Transverse colon (tissue), 4 donors: ENCODE measurements around the gene RAB42. TPM values are rescaled to one million over a fixed set of nuclear protein-coding genes. Genes with fewer than 3 reads are reported as not detected.
"Not testable (repeated sequence)": the region's sequence is repeated elsewhere in the genome, so short reads cannot be mapped to it uniquely, and the experiment has no call there.

Experiments
- DNase-seq: peaks from one replicate; pipeline ENCODE4 v3.0.0-alpha.2; 2019
- H3K27ac ChIP-seq, 4 donors: fragments of 200-600 bp; sonication (generic); 2 replicates each; pipeline ENCODE4 v1.5.1; 2016 to 2018; ENCODE audit warnings: inconsistent platforms in 4 of 4
- H3K27me3 ChIP-seq: fragments of 200-600 bp; sonication (generic); 2 replicates; pipeline ENCODE4 v1.5.1; 2017; ENCODE audit warnings: inconsistent platforms
- H3K36me3 ChIP-seq, 4 donors: fragments of 200-600 bp; sonication (generic); 2 replicates each; pipeline ENCODE4 v1.5.1; 2017 to 2019; ENCODE audit warnings: inconsistent platforms in 4 of 4
- H3K4me1 ChIP-seq, 4 donors: fragments of 200-600 bp; sonication (generic); 2 replicates each; pipeline ENCODE4 v1.5.1; 2017 to 2020; ENCODE audit warnings: inconsistent platforms in 4 of 4
- H3K4me3 ChIP-seq, 4 donors: fragments of 200-600 bp; sonication (generic); 1 replicate in 1 of 4; 2 replicates in 3 of 4; pipeline versions ENCODE4 v1.5.1 to v1.6.1; 2017 to 2019; ENCODE audit warnings: inconsistent platforms in 4 of 4
- H3K9me3 ChIP-seq, 2 donors: fragments of 200-600 bp; sonication (generic); 2 replicates each; pipeline ENCODE4 v1.5.1; 2017 to 2019; ENCODE audit warnings: inconsistent platforms in 2 of 2
- EP300 ChIP-seq: sonication (generic); formaldehyde crosslinking; IDR thresholded peaks from one replicate; pipeline ENCODE4 v1.6.1; 2017; ENCODE audit warnings: antibody characterized with exemption, low read depth
- POLR2A ChIP-seq: fragments of 450-650 bp; IDR thresholded peaks from one replicate; pipeline ENCODE4 v1.6.1; 2016; ENCODE audit warnings: antibody characterized with exemption, mild to moderate bottlenecking, moderate library complexity
- POLR2AphosphoS5 ChIP-seq, 3 donors: sonication (generic); formaldehyde crosslinking; IDR thresholded peaks; one replicate each; pipeline ENCODE4 v1.6.1; 2016; ENCODE audit warnings: antibody characterized with exemption in 3 of 3
- WGBS, 2 donors: methylation state at CpG; one replicate each; pipeline ENCODE4 v1.1.5; 2018; ENCODE audit warnings: low coverage in 1 of 2; 5-methylcytosine and 5-hydroxymethylcytosine counted together
- in situ Hi-C, 4 donors: fragments of 200-750 bp; cut with MboI; loops; one replicate each; pipeline versions ENCODE4 v1.15.0 to v1.15.1; 2017; ENCODE audit warnings: low sequenced_read_pairs in 3 of 4, low pct_ligation_motif_present in 1 of 4, low pct_unique_long_range_greater_than_20kb in 1 of 4
- intact Hi-C: fragments of 100-400 bp; cut with DNase I; formaldehyde crosslinking; loops from one replicate; pipeline ENCODE4 v1.15.1; 2023; ENCODE audit warnings: low total_unique reads
- total RNA-seq, 4 donors: library from RNA; depleted of rRNA; stranded (reverse); fragments of >200 nt; gene quantifications; one replicate each; pipeline ENCODE4 v1.1.0, GENCODE V29; 2016
- TF ChIP-seq, protein P1 (sequence below), 5 experiments: fragments of 200-600 bp in 3 of 5; fragments of 450-650 bp in 2 of 5; sonication (generic) in 3 of 5; IDR thresholded peaks; 1 replicate in 2 of 5; 2 replicates in 3 of 5; pipeline ENCODE4 v1.5.1; 2016 to 2017; ENCODE audit warnings: antibody characterized with exemption in 5 of 5, inconsistent platforms in 3 of 5, mild to moderate bottlenecking in 2 of 5, moderate library complexity in 1 of 5

The RAB42 gene
- total RNA-seq, 4 donors from 2014 or later: 5.3 to 14.2 (median 5.6) TPM; not detected in 1

DNA sequence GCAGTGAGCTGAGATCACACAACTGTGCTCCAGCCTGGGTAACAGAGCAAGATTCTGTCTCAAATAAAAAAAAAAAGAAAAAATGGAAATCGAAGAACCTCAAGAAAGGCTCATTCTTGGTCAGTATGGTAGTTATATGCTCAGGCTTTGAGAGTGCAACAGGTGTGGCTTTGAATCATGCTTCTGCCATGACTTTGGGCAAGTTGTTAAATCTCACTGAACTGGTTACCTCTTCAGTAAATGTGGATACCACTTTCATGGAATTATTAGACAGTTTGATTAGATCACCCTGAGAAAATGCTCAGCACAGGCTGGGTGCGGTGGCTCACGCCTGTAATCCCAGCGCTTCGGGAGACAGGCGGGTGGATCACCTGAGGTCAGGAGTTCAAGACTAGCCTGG is 26.3 kb upstream of the RAB42 start:
- Histone ChIP-seq H3K36me3 (peaks cover 0 to 75% (median 30%) of the 10 kb centered on the region in 4 donors), H3K27ac (no peak overlapping the region), H3K27me3 (no peaks in the 10 kb centered on the region), H3K4me3 (no peak overlapping the region), H3K9me3 (no peaks in the 10 kb centered on the region), H3K4me1 (no peaks in the 10 kb centered on the region)
- in situ Hi-C loops (no loop called here), intact Hi-C loops (no loop called here)
- 97 to 100% methylated on average over 1 to 6 of the region's 6 CpGs for WGBS, 2 donors
- TF ChIP-seq, protein P1, sequence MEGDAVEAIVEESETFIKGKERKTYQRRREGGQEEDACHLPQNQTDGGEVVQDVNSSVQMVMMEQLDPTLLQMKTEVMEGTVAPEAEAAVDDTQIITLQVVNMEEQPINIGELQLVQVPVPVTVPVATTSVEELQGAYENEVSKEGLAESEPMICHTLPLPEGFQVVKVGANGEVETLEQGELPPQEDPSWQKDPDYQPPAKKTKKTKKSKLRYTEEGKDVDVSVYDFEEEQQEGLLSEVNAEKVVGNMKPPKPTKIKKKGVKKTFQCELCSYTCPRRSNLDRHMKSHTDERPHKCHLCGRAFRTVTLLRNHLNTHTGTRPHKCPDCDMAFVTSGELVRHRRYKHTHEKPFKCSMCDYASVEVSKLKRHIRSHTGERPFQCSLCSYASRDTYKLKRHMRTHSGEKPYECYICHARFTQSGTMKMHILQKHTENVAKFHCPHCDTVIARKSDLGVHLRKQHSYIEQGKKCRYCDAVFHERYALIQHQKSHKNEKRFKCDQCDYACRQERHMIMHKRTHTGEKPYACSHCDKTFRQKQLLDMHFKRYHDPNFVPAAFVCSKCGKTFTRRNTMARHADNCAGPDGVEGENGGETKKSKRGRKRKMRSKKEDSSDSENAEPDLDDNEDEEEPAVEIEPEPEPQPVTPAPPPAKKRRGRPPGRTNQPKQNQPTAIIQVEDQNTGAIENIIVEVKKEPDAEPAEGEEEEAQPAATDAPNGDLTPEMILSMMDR (IDR thresholded peaks at IDR 0.05): no peak
- no peak for TF ChIP-seq EP300
- no peak for TF ChIP-seq POLR2AphosphoS5 (IDR thresholded peaks at IDR 0.05)
- DNase-seq: no peak

DNA sequence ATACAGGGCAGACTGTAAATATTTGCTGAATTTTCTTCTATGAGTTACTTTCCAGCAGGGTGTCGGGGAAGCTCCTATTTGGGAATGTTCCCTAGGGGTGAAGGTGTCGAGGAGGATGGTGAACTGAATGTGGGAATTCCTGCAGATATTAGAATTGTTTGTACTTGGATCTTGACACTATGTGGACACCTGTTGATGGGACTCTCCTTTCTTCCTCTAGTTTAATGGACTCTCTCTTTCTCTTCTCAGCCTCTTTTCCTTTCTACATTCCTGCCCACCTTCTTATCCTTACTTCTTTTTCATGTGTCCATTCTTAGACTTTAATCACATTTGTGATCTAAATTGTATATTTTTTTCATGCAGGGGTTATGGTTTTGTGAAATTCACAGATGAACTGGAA is 25.1 kb upstream of the RAB42 start:
- Histone ChIP-seq H3K36me3 (peaks cover 0 to 69% (median 28%) of the 10 kb centered on the region in 4 donors), H3K4me1 (no peaks in the 10 kb centered on the region), H3K4me3 (no peak overlapping the region), H3K9me3 (no peaks in the 10 kb centered on the region), H3K27me3 (no peaks in the 10 kb centered on the region), H3K27ac (no peak overlapping the region)
- no peak for DNase-seq
- in situ Hi-C loops (no loop called here), intact Hi-C loops (no loop called here)
- TF ChIP-seq, protein P1 (IDR thresholded peaks at IDR 0.05): no peak
- no peak for TF ChIP-seq POLR2A
- TF ChIP-seq EP300: no peak
- 93 to 100% methylated on average over 2 of the region's 2 CpGs for WGBS, 2 donors

DNA sequence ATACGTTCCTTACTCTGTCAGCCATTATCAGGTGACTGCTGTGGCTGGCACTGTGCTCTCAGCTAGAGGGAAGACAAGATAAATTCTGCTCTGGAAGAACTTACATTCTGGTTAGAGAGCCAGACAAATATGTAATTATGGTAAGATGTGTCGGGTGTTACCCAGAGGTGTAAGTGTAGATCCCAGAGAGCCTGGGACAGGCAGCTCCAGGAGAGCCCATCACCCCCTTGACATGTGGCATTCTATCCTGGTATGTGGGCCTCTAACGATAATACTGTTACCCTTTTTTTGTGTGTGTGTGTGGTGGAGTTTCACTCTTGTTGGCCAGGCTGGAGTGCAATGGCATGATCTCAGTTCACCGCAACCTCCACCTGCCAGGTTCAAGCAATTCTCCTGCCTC is 20.2 kb upstream of the RAB42 start:
- whole genome bisulfite sequencing, 2 donors: 94% methylated on average over 2 to 4 of the region's 4 CpGs
- no peaks in the 10 kb centered on the region for H3K27me3 ChIP-seq
- H3K27ac ChIP-seq: no peak overlapping the region
- TF ChIP-seq POLR2AphosphoS5 (IDR thresholded peaks at IDR 0.05) (no peak), POLR2A (no peak), EP300 (no peak)
- TF ChIP-seq, protein P1 (IDR thresholded peaks at IDR 0.05): no peak
- peaks cover 0 to 43% (median 21%) of the 10 kb centered on the region in 4 donors for H3K36me3 ChIP-seq
- H3K4me3 ChIP-seq: no peak overlapping the region
- intact Hi-C loops: no loop called here
- no peaks in the 10 kb centered on the region for H3K9me3 ChIP-seq
- in situ Hi-C loops: no loop called here
- no peaks in the 10 kb centered on the region for H3K4me1 ChIP-seq
- no peak for DNase-seq

DNA sequence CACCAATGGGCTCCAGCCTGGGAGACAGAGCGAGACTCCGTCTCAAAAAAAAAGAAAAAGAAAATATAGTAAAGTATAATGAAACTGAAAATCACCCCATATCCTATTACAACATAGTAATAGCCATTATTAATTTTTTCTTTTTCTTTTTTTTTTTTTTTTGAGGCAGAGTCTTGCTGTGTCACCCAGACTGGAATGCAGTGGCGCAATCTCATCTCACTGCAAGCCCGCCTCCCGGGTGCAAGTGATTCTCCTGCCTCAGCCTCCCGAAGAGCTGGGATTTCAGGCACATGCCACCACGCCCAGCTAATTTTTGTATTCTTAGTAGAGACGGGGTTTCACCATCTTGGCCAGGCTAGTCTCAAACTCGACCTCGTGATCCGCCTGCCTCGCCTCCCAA is 19.2 kb upstream of the RAB42 start:
- H3K4me3 ChIP-seq, H3K9me3 ChIP-seq, H3K27me3 ChIP-seq, intact Hi-C loops, H3K27ac ChIP-seq, DNase-seq, in situ Hi-C loops, H3K4me1 ChIP-seq: not testable (repeated sequence)
- WGBS, 2 donors: 76 to 92% methylated on average over 2 to 12 of the region's 12 CpGs
- peaks cover 0 to 44% (median 23%) of the 10 kb centered on the region in 4 donors for H3K36me3 ChIP-seq

DNA sequence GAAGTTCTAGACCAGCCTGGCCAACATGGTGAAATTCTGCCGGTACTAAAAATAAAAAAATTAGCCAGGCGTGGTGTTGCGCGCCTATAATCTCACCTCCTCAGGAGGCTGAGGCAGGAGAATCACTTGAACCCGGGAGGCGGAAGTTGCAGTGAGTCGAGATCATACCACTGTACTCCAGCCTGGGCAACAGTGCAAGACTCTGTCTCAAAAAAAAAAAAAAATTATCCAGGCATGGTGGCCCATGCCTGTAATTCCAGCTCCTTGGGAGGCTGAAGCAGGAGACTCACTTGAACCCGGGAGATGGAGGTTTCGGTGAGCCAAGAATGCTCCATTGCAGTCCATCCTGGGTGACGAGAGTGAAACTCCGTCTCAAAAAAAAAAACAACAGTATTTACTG is 18.5 kb upstream of the RAB42 start:
- Histone ChIP-seq H3K4me3 (no peak overlapping the region), H3K9me3 (no peaks in the 10 kb centered on the region), H3K36me3 (peaks cover 0 to 44% (median 23%) of the 10 kb centered on the region in 4 donors), H3K27ac (no peak overlapping the region), H3K4me1 (no peaks in the 10 kb centered on the region), H3K27me3 (no peaks in the 10 kb centered on the region)
- intact Hi-C loops: no loop called here
- DNase-seq: no peak
- TF ChIP-seq, protein P1 (IDR thresholded peaks at IDR 0.05): no peak
- no peak for TF ChIP-seq EP300
- no peak for TF ChIP-seq POLR2AphosphoS5 (IDR thresholded peaks at IDR 0.05)
- no peak for TF ChIP-seq POLR2A
- 93 to 95% methylated on average over 11 of the region's 11 CpGs for WGBS, 2 donors
- in situ Hi-C loops: no loop called here
